NCI-H526 treated with DMSO at 0.1 percent for 48 hours (cell line): Measurements from ENCODE around the gene WDR17.
"Not testable (repeated sequence)": the region's sequence is repeated elsewhere in the genome, so short reads cannot be mapped to it uniquely, and the experiment has no call there.

Source experiments
- DNase-seq: peaks from one replicate; lab custom pipeline; 2025; lab: John Stamatoyannopoulos, UW

Gene WDR17

DNA sequence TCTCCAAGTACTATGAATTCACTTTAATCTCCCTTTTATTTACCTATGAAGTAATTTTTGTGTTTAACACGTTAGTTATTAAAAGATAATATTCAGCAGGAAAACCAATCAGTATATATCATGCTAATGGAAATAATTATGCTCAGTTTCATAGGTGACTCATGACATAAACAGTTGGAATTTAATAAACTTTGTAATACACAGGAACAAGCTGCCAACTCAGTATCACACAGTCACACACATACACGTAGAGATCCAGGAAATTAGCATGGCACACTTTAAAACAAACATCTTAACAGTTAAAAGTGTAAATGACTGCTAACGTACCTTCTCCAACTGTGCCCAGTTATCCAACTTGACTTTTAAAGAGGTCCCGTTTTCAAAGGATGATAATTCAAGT is 127.5 kb downstream of the WDR17 start:
- DNase-seq = no peak

DNA sequence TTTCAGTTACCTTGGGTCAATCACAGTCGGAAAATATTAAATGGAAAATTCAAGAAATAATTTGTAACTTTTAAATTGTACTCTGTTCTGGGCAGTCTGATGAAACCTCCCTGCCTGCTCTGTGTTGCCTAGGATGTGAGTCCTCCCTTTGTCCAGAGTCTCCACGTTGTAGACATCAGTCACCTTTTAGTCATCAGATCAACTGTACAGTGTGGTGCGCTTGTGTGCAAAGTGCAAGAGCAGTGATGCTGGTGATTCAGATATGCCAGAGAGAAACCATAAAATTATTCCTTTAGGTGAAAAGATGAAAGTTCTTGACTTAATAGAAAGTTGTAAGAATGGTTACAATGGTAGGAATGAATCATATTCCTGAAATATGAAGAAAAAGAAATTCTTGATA is 128.3 kb downstream of the WDR17 start:
- no peak for DNase-seq

DNA sequence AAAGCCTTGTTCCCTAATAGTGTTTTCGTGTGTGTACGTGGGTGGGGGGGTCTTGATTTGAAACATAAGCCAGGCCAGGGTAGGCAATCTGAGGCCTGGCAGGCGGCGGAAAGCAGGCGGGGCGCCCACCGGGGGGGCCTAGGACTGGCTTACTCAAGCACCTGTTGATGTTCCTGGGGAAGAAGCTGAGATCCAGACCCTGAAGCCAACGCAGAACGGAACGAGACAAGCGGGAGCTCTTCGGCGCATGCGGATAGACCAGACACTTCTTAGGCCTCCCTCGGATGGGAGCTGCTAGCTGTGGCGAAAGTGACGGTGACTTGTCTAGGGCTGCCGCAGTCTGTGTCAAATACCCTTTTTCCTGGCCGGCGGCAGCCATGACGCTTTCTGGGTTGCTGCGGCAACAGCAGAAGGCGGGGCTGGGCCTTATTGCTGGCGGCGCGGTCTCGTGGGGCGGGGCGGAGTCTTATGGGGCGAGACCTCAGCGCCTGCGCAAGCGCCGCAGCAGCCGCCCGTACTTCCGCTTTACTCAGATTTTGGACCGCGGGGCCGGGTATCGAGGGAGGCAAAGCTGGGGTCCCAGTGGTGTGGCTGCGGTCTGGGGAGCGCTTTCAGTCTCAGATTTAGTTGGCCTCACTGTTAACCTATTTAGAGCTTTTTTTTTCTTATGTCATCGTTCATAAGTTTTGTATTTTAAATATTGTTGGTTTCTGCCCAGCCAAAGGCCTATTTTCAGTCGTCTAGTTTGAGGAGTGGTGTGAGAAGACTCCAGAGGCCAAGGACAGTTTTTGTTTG is 129.7 kb downstream of the WDR17 start, which contains the start of gene SPATA4:
SPATA4 (minus strand) TSS at position 402 of the 795 bp plus-strand sequence; CDS start at position 379, 23 bp downstream.
- DNase-seq = peak; percentile 76

DNA sequence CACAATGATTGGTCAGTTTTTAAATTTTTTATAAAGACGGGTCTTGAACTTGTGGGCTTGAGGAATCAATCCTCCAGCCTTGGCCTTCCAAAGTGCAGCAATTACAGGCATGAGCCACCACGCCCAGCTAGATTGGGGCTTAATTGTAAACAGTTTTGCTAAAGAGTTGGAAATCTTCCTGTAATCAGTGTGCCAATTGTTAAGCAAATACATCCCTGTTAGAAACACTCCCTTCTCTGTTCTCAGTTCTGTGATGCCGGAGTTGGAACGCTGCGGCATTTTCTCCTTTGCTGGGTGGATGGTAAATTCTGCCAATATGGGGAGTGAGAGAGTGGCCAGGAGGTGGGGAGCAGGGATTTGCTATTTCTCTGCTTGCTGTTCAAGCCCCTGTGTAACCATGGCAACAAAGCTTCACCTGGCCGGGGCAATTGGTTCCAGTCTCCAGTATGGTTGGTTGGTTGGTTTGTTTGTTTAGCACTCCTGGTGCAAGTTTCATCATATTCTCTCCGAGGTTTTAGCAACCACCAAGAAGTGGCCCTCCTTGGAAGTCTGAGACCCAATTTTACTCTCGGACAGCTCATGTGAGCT is 132.8 kb downstream of the WDR17 start:
- no peak for DNase-seq

DNA sequence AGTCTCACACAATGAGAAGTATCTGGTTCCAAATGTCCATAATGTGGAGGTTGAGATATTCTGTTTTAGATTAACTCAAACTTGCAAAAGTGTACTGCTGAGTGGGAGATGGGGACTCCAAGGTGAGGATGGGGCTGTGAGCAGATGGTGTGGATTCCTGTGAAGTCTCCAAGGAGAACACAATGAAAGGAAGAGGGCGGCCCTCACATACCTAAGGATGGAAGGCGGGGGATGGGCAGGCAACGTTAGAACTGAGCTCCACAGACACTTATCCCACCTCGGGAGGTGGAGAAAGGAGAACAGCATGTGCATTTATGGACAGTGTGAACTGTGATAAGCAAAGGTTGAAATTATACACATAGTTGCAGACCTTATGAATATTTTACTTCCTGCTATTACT is 139.7 kb downstream of the WDR17 start:
- DNase-seq = no peak

DNA sequence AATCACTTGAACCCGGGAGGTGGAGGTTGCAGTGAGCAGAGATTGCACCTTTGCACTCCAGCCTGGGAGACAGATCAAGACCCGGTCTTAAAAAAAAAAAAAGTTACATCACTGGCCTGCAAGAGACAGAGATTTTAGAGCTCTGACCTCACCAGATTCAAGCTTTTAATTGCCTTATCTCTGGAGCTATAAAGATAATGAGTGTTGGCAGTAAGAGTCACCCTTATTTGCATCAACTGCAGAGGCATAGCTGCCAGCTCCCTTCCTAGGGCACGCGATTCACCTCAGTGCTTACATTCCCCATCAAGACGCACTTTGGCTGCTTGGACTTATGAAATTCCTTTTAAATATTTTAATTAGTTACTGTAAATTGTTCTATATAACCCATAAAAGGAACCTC is 142.2 kb downstream of the WDR17 start:
- peak; percentile 13 for DNase-seq

DNA sequence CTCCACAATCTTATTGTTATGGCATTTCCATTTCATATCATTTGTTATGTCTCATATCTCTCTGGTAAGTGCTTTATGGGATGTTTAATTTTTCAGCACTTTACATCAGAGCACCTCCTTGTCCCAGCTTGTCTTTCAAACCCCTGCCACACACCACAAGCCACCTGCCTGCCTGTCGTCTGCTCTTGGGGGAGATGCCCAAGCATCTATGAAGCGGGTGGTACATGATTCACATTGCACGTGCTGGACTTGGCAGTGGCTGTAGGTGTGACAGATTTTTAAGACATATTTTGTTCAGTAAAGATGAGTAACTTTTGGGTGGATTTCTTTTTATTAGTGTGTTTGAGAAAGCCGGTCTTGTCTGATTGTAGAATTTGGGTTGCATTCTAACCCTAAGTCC is 143.9 kb downstream of the WDR17 start:
- DNase-seq = no peak

DNA sequence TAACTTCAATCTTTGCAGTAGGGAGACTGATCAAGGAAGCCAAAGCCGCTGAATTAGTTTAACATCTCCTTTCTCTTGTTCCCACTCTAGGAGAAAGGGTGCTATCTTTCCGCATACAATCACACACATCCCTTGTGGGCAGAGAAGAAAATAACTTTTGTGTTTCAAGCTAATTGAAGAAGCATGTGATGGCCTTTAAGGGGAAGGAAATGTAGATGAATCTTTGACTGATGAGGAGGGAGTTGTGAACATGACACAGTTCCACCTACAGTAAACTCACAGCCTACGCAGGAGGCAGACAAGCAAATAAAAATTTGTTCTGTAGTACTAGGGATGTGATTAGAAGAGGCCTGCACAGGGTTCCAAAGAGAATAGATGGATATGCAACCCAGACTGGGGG is 144.5 kb downstream of the WDR17 start:
- DNase-seq = no peak

DNA sequence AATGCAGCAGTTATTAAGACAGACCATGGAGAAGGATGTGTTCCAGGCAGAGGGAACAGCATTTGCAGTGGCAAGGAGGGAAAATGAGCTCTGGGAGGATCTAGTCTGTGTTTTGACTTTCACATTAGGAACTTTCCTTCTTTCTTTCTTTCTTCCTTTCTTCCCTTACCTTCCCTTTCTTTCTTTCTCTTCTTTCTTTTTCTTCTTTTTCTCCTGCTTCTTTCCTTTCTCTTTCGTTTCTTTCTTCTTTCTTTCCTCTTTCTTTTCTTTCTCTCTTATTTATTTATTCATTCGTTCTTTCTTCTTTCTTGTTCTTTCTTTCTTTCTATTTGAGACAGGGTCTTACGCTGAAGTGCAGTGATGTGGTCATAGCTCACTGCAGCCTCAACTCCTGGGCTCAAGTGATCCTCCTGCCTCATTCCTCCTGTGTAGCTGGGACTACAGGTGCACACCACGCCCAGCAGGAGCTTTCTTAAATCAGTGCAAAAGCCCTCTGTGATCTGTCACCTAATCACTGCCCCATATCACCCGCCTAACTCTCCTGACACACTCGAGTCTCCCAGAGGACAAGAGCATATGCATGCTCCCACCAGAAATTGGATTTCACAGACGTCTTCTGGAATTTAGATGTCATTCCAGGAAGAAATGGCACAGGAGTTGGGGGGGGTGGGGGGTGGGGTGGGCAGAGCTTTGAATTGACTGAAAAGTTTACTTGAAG is 145.1 kb downstream of the WDR17 start:
- DNase-seq = no peak

DNA sequence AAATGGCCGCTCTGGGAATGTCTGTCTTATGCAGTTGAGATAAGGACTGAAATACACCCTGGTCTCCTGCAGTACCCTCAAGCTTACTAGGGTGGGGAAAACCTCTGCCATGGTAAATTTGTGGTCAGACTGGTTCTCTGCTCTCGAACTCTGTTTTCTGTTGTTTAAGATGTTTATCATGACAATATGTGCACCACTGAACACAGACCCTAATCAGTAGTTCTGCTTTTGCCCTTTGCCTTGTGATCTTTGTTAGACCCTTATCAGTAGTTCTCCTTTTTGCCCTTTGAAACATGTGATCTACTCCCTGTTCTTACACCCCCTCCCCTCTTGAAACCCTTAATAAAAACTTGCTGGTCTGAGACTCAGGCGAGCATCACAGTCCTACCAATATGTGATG is 146.7 kb downstream of the WDR17 start:
- DNase-seq = not testable (repeated sequence)

DNA sequence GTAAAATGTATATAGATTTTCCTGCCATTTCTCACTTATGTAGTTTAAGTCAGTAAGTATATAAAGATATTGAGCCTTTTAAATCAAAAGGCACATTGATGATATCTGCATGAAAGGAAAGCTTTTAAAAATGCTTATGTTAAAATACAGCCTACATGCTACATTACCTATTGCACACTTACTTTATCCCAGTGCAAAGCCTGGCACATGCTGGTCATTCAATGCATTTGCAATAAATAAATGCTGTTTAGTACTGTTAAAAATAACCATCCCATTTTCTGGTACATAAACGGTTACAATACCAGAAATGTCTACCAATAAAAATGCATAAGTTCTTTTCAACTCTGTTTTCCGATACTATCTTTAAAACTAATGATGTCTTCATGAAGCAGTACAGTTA is 151.9 kb downstream of the WDR17 start:
- no peak for DNase-seq

DNA sequence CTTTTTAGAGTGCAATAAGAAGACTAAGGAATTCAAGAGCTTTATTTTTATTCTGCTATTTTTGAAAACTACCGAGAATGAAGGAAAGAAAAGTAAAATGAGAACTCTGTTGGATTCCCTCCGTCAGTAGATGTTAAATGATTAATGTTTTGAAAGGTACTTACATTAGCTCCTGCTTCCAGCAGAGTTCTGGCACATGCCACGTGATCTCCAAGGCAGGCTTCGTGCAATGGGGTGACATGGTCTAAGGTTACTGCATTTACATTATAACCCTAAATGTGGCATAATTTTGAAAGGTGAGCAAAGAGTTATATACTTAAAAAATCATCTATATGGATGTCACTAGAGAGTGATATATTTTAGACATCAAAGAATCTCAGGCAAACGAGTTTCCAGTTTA is 156.5 kb downstream of the WDR17 start:
- DNase-seq = no peak

DNA sequence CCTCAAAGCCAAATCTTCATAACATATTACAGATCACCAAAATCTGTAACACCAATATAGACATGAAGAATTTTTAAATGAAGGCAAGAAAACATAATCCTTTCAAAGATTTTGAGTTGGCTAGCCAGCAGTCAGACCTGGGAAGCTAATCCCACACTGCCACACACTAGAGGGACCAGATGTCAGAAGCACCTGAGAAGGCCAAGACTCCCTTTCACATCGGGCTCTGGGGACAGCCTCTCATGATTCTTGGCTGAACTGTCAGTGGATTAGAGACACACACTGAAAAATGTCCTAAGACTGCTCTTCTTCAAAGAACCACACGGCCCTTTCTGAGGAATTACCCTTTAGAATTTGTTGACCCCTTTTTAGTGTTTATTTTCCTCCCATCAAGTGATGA is 157.9 kb downstream of the WDR17 start:
- no peak for DNase-seq

DNA sequence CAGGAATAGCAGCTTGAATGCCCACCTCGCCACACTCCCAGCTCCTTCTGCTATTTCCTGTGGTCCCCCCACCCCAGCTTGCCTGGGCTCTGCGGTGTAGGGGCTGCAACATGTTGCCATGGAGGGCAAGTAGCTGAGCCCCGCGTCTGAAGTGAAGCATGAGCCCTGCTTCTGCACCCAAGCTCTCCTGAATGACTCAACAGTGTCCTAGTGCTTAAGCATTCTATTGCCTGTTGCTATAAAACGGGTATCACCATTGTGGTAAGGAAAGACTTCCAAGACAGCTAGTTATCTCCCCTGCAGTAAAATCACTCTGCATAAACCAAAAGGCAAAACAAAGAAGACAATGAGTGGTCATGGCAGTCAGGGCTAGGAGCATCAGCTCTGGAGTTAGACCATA is 161.1 kb downstream of the WDR17 start:
- DNase-seq = no peak

DNA sequence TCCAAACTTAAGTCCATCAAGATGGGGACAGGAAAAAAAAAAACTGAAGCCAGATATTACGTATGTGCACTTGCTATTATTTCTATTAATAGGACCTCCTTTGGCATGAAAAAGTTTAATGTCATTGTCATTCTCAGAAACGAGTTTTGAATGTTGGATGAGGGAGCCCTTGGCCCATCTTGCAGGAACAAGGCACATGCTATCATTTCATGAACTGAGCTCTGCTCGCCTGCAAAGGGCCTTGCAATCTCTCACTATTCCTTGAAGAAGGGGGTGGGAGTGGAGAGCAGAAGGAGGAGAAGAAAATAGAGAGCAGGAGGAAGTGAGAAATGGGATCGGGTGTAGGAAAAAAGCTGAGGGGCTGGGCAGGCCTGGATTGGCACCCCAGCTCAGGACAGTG is 164.0 kb downstream of the WDR17 start:
- no peak for DNase-seq
